HG02870 (cell line): ENCODE results near the gene SLIT3.

Experiments used
- ATAC-seq: cut with Tn5 transposase; IDR thresholded peaks from one replicate; pipeline ENCODE4 v1.9.1; 2021; ENCODE audit warnings: mild to moderate bottlenecking, moderate library complexity; ENCODE audit not compliant: unreplicated experiment

SLIT3 gene

GRCh38 chr5:168903061-168903460 lies 397.9 kb downstream of the SLIT3 start:
- no peak for ATAC-seq

GRCh38 chr5:168899673-168900072 lies 401.3 kb downstream of the SLIT3 start:
- no peak for ATAC-seq

- no peak for ATAC-seq
These were observed 401.7 kb downstream of the SLIT3 start for GRCh38 chr5:168899264-168899663.

DNA sequence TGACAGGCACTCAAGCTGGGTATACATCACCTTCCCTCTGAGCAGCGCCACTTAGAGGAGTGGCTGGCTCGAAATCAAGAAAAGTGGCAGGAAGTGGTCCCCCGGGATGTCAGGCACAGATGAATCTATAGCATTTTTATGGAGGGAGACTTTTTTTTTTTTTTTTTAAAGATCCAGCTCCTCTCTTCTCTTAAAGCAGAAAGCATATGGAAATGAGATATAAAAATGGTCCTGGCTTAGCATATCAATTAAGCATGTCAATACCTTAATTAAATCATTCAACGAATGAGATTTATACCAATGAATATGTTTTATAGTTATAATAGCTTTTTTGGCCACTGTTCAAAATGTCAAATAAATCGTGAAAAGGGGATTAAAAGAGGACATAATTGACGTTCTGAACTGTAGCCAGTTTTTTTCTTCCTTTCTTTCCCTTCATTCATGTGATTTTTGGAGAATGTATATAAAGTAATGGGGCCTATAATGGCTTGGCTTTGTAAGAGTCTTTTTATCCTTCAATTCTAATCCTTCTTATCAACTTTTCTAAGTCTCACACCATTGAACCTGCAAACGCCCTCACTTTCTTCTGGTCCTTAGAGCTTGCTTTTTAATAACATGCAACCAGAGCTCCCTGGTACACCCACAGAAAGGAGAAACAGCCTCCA lies 402.6 kb downstream of the SLIT3 start:
- ATAC-seq, result no peak

GRCh38 chr5:168897387-168898122 lies 403.4 kb downstream of the SLIT3 start:
- ATAC-seq, result no peak

DNA sequence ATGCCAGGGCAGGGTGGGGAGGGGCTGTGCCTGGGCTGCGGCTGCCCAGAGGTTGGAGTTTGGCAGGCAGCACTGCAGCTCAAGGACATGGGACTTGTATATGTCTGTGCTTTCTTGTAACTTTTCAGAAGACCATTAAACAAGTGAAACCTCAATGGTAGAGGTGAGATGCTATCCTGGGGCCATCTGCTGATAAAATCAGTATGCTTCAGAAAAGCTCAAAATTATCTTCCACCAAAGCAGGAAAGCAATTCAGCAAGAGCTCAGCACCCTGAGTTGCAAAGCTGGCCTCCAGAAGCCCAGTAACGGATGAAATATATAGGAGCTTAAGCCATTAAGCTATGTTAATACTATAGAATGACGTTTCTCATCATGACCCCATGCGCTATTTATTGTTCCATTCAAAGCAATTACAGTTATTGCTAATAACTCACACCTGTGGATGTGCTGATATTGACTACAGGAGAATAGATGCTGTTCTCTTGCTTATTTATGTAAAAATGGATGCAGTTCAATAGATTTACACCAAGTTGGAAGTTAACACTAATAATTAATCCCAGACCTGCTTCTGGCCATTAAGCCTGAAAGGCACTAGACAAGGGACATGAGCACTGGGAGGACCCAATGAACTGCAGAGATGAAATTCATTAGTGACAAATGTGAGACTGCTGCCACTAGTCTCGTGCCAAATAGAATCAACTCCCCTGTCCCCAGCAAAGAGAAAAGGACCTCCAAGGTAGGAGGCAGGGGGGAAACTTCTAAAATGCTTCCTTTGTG lies 405.5 kb downstream of the SLIT3 start:
- ATAC-seq, result no peak

DNA sequence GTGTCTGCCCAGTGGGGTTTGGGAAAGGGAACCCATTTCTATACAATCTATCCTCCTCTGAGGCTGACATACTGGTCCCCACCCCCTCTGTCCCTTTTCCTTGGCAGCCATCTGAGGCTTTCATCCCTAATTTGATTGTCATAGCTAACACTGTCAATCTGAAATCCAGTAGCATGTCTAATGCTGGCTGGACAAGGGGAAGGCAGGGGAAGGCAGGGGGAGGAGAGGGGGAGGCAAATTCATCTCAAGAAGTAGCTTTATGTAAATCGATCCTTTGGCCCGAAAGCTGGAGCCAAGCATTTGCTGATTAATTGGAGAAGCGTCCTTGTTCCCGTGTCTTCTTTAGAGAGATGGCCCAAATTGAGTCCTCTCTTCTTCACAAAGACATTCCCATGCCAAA lies 407.7 kb downstream of the SLIT3 start:
- ATAC-seq, result no peak

DNA sequence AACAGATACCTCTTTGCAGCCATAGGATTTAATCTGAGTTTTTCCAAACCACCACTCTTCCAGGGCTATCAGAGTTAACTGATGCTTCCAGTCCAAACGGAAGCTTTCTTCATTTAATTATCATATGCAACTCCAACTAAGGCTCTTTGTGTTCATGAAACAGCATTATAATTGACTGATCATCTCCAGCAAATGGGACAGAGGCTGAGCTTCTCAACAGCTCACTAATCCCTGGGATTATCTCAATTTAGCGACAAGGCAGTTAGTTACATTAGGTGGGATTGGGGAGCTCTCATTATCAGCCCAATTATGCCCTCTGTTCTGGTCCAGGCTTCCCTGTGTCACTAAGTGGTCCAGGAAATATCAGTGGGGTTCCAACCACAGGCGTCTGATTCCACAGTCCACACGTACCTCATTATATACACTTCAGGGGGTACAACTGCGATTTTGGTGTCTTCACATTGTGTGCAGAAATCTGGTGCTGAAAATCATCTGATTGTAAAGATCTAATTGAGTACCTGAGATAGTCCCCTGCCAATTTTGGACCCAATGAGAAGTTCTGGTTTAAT lies 408.2 kb downstream of the SLIT3 start:
- ATAC-seq, result no peak

DNA sequence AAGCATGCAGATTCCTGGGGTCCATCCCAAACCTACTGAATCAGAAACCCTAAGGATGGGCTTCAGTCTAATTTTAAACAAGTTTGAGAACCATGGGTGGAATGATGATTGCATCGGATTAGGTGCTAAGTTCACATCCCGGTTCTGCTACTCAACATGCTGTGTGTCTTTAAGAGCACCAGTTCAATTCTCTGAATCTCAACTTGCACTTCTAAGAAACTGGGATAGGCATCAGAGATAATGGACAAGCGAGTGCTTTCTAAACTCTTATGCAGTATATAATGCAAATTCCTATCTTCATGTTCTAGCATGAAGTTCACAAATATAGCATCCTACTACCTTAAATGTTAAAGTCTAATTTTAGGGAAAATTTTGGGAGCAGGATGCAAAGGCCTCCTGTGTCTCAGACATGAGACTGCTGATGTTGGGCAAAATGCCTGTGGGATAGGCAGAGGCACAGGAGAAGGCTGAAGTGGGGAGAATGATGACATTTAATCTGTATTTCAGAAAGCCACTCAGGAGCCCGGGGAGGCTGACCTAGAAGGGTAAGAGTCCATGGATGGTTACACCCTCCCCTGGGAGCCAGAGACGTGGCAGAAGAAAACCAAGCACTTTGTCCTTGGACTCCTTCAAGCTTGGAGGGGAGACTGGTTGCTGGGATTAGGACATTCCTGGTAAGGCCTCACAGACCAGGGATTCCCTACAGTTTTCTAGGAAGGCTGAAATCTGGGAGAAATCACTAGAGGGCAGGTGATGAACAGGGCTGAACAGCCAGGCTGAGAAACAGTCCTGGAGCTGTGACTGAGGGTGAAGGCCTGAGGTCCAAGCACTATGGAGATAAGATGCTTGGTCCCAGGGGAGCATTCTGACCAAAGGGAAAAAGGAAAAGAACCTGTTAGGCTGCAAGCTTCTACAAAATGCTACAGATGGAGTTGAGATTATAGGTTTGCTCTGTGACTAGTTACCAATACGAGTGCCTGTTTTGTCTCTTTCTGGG lies 409.8 kb downstream of the SLIT3 start:
- ATAC-seq, result no peak

DNA sequence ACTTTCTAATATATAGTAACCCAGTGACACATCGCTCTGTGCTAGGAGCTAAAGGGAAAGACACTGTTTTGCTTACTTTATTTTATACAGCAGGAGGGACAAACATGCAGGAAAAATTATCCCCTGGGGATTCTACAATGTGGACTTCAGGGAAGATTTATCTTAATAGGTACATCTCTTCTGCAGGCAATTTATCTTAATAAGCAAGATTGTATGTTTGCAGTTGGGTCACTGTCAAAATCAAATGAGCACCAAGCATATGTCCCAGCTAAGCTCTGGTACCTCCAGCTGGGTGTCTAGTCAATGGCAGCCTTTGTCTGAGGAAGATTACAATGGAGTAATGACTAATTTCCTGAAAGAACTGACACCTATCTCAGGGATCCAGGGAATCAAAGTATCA lies 411.9 kb downstream of the SLIT3 start:
- ATAC-seq, result no peak

DNA sequence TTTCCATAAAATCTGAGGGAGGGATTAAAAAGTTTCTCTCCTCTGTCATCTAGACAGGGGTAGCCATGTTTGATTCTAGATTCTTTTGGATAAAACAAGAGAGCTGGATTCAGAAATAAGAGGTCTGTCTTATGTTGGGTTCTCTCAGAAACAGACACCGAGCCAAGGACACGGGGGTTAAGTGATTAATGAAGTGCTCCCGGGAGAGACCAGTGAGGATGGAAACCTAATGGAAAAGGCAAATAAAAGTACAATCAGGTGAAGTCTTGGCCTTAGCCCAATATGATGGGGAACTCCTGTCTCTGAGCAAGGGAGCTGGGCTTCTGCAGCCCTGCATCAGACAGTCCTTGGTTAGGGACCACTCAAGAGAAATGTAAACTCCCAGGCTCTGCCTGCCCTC lies 413.0 kb downstream of the SLIT3 start:
- ATAC-seq, result no peak

DNA sequence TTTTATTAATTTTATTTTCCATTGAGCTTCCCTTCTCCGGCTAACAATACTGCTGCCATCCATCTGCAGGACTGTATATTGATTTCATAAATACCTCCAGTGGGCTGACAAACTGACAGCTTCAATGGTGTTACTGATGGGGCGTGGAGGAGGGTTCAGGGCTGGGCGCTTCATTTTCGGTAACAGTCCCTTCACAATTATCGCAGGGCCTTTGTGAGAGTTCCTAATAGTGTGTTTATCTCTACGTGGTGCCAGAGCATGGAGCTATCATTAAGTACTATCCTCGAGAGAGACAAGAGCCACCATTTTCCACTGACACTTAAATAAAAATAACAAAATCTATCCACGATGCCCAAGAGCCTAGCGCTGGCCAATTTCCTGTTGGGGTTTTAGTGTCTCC lies 414.8 kb downstream of the SLIT3 start:
- ATAC-seq, result no peak

DNA sequence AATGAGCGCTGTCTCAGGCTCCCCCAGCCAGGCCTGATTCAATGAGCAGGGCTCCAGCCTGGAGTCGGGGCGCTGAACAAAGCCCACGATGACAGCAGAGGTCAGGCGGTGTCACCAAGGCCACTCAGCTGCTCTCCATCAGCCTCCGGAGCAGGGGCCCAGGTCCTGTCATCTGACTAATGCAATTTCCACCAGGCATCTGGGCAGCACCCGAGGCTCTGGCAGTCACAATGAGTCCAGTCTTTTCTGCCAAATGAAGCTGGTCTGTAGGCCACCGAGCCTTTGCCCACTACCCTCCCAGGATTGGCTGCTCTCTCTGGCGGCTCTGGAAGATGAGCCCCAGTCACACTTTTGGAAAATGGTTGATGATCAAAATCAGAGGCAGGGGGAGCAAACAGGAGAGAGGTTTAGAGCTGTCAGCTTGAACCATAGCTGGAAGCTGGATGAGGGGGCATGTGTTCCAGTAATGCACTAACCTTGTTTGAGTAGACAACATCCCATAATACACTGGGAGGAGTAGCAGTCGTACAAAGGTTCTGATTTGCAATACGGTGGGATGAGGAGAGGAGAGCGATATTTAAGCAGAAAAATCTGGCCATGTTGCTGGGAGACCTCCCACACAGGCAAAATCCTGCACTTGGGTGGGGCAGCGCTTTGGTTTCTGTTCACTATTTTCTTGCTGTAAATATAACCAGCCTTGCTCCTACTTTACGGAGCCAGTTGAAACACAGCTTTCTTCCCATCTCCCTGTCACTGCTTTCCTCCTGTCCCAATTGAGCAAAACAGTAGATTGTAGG lies 415.4 kb downstream of the SLIT3 start:
- ATAC-seq, result no peak

DNA sequence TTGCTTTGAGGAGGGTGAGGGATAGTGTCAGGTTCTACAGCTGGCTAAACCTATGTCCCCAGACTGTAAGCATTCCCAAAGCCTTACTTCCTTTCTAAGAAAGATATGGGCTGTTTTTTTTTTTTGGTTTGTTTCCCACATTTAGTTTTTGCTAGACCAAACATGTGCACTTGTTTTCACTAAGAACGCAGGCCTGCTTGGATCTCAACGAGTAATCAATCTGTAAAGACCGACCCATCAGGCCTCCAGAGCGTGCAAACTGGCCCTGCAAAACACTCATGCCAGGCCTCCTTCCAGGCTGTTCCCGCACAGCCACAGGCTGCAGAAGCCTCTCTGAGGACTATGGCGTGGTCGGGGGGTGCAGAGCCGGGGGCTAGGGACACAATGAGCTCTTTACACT lies 416.9 kb downstream of the SLIT3 start:
- no peak for ATAC-seq

DNA sequence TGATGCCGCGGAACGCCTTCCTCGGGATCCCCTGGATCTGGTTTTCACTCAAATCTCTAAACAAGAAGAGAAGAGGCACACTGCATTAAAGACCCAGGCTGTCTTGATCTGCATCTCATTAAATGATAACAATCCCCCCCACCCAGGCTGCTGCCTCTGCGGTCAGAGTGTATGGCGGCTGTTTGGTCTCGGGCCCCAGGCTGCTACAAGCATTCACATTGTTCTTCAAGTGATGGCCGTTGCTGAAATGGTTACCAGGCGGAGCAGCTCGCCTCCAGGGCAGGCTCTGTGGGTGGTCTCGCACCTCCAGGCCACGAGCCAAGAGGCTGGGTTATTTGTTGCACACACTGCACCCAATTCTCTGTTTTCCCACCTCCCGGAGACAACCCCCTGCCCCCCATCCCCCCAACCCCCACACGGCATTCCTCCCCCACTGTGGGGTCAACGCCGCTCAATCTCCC lies 417.6 kb downstream of the SLIT3 start:
- no peak for ATAC-seq

GRCh38 chr5:168882283-168882682 lies 418.7 kb downstream of the SLIT3 start:
- ATAC-seq, result no peak

DNA sequence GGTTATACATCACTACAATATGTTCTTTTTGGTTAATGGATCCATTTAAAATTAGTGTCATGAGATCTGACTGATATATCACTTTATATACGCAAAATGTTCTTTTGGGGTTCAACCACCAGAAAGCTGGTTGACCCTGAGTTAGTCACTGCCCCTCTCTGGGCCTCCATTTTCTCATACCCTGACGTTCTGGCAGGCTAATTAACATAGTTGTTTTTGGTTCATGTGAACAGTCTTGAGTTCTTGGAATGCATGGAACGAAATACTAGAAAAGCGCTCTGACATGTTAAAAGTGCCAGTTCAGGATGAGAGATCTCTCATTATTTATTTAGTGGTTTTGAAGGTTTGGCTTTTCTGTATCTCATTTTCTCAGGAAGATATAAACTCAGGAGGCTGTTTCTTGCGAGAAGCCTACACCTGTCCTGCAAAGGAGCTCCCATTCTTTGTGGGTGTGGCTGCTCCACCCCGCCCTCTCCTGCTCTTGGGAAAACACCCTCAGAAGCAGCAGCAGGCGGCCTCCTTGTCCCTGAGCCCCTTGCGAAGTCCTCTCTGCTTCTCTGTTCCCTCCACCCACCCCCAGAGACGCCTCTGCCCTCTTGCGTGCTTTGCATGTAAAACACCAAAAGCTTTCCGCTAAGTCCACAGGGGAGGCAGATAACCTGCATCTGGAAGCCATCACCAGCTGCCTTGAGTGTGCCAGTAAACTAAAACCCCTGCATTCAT lies 419.4 kb downstream of the SLIT3 start:
- no peak for ATAC-seq

GRCh38 chr5:168879929-168880328 lies 421.0 kb downstream of the SLIT3 start:
- peak; percentile 76 for ATAC-seq

DNA sequence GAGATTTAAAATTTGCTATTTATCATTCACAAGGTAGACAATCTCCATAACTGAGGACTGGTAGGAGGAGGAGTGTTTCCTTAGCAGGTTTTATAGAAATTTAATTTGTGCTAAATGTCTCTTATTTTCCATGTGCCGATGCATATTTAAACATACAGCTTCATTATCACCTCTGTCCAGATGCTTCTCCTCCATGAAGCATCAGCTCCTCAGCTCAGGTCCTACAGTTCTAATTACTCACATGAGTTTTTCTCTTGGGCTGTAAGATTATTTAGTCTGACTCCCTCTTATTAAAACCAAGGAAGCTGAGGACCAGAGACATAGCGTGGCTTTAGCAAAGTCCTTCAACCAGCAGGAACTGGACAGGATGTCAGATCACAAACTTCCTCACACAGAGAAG lies 421.6 kb downstream of the SLIT3 start:
- ATAC-seq, result peak; percentile 7
